Measurements from ENCODE around the gene SLX9. TPM values are rescaled to one million over a fixed set of nuclear protein-coding genes. Genes with fewer than 3 reads are reported as not detected.

SLX9 gene
- polyA plus RNA-seq, 1 donor (not counting 4 experiments of a cell fraction or from before 2014, with no cell fraction given), result 21.8 TPM

GRCh38 chr21:45001134-45002095, 61.6 kb downstream of the SLX9 start:
- Histone ChIP-seq H3K4me3 (ENCODE audit: control insufficient read depth in 2 of 3, extremely low read depth in 1 of 3, insufficient read depth in 2 of 3, low read depth in 1 of 3, low read length in 3 of 3) (no peak overlapping the region), H3K4me2 (ENCODE audit: control insufficient read depth, extremely low read depth, insufficient read depth, low read depth, low read length) (peak overlapping the region; percentile 55), H3K9ac (ENCODE audit: control insufficient read depth, extremely low read depth, insufficient read depth, low read length) (peak overlapping the region; percentile 2), H3K9me1 (ENCODE audit: control insufficient read depth, extremely low read depth, insufficient read depth, low read length) (no peaks in the 10 kb centered on the region), H3K4me1 (ENCODE audit: control insufficient read depth, extremely low read depth, insufficient read depth, low read length) (peaks cover 17% of the 10 kb centered on the region), H4K20me1 (ENCODE audit: control insufficient read depth, extremely low read depth, insufficient read depth, low read length) (no peaks in the 10 kb centered on the region), H2AFZ (ENCODE audit: control insufficient read depth, low read length) (peak overlapping the region; percentile 44), H3K9me3 (ENCODE audit: control insufficient read depth, low read depth, low read length) (no peaks in the 10 kb centered on the region), H3K27ac (ENCODE audit: control insufficient read depth, insufficient read depth, low read length) (no peak overlapping the region), H3K79me2 (ENCODE audit: control insufficient read depth, insufficient read depth, low read length) (no peaks in the 10 kb centered on the region), H3K27me3 (ENCODE audit: control insufficient read depth, extremely low read depth, insufficient read depth, low read length) (peaks cover 13% of the 10 kb centered on the region), H3K36me3 (ENCODE audit: control insufficient read depth in 2 of 2, extremely low read depth in 1 of 2, insufficient read depth in 2 of 2, low read length in 2 of 2) (no peaks in the 10 kb centered on the region)
- DNase-seq (ENCODE audit: low read depth, low spot score) (no peak), FAIRE-seq (peak; percentile 75)
- no peak for TF ChIP-seq EZH2 (IDR thresholded peaks at IDR 0.05; ENCODE audit: low read length)
- TF ChIP-seq CTCF (optimal IDR thresholded peaks at IDR 0.05 in 1 of 3, IDR thresholded peaks at IDR 0.05 in 1 of 3, conservative IDR thresholded peaks at IDR 0.05 in 1 of 3; ENCODE audit: extremely low read depth in 1 of 3, insufficient read depth in 2 of 3, low read length in 3 of 3), result no peak
- dilution Hi-C loops (cut with MboI; ENCODE audit: extremely low pct_ligation_motif_present, low sequenced_read_pairs), result no loop called here

GRCh38 chr21:45002381-45003204, 62.8 kb downstream of the SLX9 start:
- no peaks in the 10 kb centered on the region for H3K9me3 ChIP-seq (ENCODE audit: control insufficient read depth, low read depth, low read length)
- H3K27ac ChIP-seq (ENCODE audit: control insufficient read depth, insufficient read depth, low read length), result no peak overlapping the region
- no peak overlapping the region for H2AFZ ChIP-seq (ENCODE audit: control insufficient read depth, low read length)
- H3K36me3 ChIP-seq (ENCODE audit: control insufficient read depth in 2 of 2, extremely low read depth in 1 of 2, insufficient read depth in 2 of 2, low read length in 2 of 2), result no peaks in the 10 kb centered on the region
- H3K4me3 ChIP-seq (ENCODE audit: control insufficient read depth in 2 of 3, extremely low read depth in 1 of 3, insufficient read depth in 2 of 3, low read depth in 1 of 3, low read length in 3 of 3), result no peak overlapping the region
- DNase-seq (ENCODE audit: low read depth, low spot score) (no peak), FAIRE-seq (no peak)
- H3K27me3 ChIP-seq (ENCODE audit: control insufficient read depth, extremely low read depth, insufficient read depth, low read length), result peaks cover 13% of the 10 kb centered on the region
- no peaks in the 10 kb centered on the region for H4K20me1 ChIP-seq (ENCODE audit: control insufficient read depth, extremely low read depth, insufficient read depth, low read length)
- no peaks in the 10 kb centered on the region for H3K9me1 ChIP-seq (ENCODE audit: control insufficient read depth, extremely low read depth, insufficient read depth, low read length)
- H3K4me2 ChIP-seq (ENCODE audit: control insufficient read depth, extremely low read depth, insufficient read depth, low read depth, low read length), result no peak overlapping the region
- peaks cover 23% of the 10 kb centered on the region for H3K4me1 ChIP-seq (ENCODE audit: control insufficient read depth, extremely low read depth, insufficient read depth, low read length)
- H3K79me2 ChIP-seq (ENCODE audit: control insufficient read depth, insufficient read depth, low read length), result no peaks in the 10 kb centered on the region
- dilution Hi-C loops (cut with MboI; ENCODE audit: extremely low pct_ligation_motif_present, low sequenced_read_pairs), result no loop called here
- H3K9ac ChIP-seq (ENCODE audit: control insufficient read depth, extremely low read depth, insufficient read depth, low read length), result no peak overlapping the region
- TF ChIP-seq EZH2 (IDR thresholded peaks at IDR 0.05; ENCODE audit: low read length) (no peak), CTCF (optimal IDR thresholded peaks at IDR 0.05 in 1 of 3, IDR thresholded peaks at IDR 0.05 in 1 of 3, conservative IDR thresholded peaks at IDR 0.05 in 1 of 3; ENCODE audit: extremely low read depth in 1 of 3, insufficient read depth in 2 of 3, low read length in 3 of 3) (no peak)

All from keratinocyte (primary cell).